Fibroblast of skin of scalp (primary cell): ENCODE data around the gene PRDM12. TPM values are rescaled to one million over a fixed set of nuclear protein-coding genes. Genes with fewer than 3 reads are reported as not detected.

Source experiments
- DNase-seq: peaks from one replicate; pipeline ENCODE4 v3.0.0-alpha.2; 2013
- polyA plus RNA-seq, 2 experiments: library from polyadenylated mRNA; unstranded; fragments of 120-200 nt; gene quantifications; one replicate each; pipeline ENCODE4 v1.2.1, GENCODE V29; 2013; ENCODE audit not compliant: insufficient read length in 2 of 2

Gene PRDM12
- polyA plus RNA-seq (2013, experiment 1 of 2; ENCODE audit: insufficient read length) = not detected
- polyA plus RNA-seq (2013, experiment 2 of 2; ENCODE audit: insufficient read length) = not detected

GRCh38 chr9:130664251-130665028 lies at the start of gene PRDM12:
Gene PRDM12, plus strand, starts transcription at chr9:130664594. Its CDS starts 60 bp downstream, at chr9:130664654.
- DNase-seq = no peak

GRCh38 chr9:130616451-130616850 lies 47.9 kb upstream of the PRDM12 start:
- no peak for DNase-seq

GRCh38 chr9:130623466-130623865 lies 40.9 kb upstream of the PRDM12 start:
- DNase-seq = no peak

GRCh38 chr9:130624154-130624553 lies 40.2 kb upstream of the PRDM12 start:
- DNase-seq = no peak

- DNase-seq = no peak
Observed at GRCh38 chr9:130626249-130626996, 38.0 kb upstream of the PRDM12 start.

GRCh38 chr9:130627051-130627450 lies 37.3 kb upstream of the PRDM12 start:
- no peak for DNase-seq

GRCh38 chr9:130627896-130628792 lies 36.2 kb upstream of the PRDM12 start:
- no peak for DNase-seq

GRCh38 chr9:130629443-130630070 lies 34.8 kb upstream of the PRDM12 start:
- DNase-seq = no peak

GRCh38 chr9:130630071-130630450 lies 34.3 kb upstream of the PRDM12 start:
- no peak for DNase-seq

GRCh38 chr9:130630506-130631330 lies 33.7 kb upstream of the PRDM12 start:
- DNase-seq = no peak

GRCh38 chr9:130631331-130632080 lies 32.9 kb upstream of the PRDM12 start:
- no peak for DNase-seq

GRCh38 chr9:130632081-130632710 lies 32.2 kb upstream of the PRDM12 start:
- DNase-seq = no peak

- DNase-seq = no peak
Observed at GRCh38 chr9:130632841-130633240, 31.6 kb upstream of the PRDM12 start.

GRCh38 chr9:130633336-130634190 lies 30.8 kb upstream of the PRDM12 start:
- DNase-seq = no peak

- DNase-seq = no peak
Observed at GRCh38 chr9:130634191-130634768, 30.1 kb upstream of the PRDM12 start.

- DNase-seq = no peak
Observed at GRCh38 chr9:130634801-130635200, 29.6 kb upstream of the PRDM12 start.

- DNase-seq = no peak
Observed at GRCh38 chr9:130635306-130635705, 29.1 kb upstream of the PRDM12 start.
